GM18505 (cell line): ENCODE measurements around the gene EPB41.
"Not testable (repeated sequence)": the region's sequence is repeated elsewhere in the genome, so short reads cannot be mapped to it uniquely, and the experiment has no call there.

Experiments used
- ATAC-seq: cut with Tn5 transposase; IDR thresholded peaks from one replicate; pipeline ENCODE4 v1.9.1; 2021; ENCODE audit not compliant: unreplicated experiment
- POLR2A ChIP-seq: IDR thresholded peaks from 4 replicates; pipeline ENCODE4 v1.6.1; 2011; ENCODE audit warnings: borderline replicate concordance; ENCODE audit not compliant: insufficient read depth, insufficient read length; ENCODE audit errors: extremely low read depth

EPB41 gene

DNA sequence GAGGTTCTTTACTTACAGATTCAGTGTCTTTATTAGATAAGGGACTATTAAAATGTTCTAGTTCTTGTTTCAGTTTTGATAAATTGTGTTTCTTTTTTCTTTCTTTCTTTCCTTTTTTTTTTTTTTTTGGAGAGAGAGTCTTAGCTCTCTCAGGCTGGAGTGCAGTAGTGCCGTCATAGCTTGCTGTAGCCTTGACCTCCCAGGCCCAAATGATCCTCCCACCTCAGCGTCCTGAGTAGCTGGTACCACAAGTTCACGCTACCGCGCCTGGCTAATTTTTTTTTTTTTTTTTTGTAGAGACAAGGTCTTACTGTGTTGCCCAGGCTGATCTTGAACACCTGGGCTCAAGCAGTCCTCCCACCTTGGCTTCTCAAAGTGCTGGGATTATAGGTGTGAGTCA lies 132.8 kb downstream of the EPB41 start:
- TF ChIP-seq POLR2A = no peak
- no peak for ATAC-seq

DNA sequence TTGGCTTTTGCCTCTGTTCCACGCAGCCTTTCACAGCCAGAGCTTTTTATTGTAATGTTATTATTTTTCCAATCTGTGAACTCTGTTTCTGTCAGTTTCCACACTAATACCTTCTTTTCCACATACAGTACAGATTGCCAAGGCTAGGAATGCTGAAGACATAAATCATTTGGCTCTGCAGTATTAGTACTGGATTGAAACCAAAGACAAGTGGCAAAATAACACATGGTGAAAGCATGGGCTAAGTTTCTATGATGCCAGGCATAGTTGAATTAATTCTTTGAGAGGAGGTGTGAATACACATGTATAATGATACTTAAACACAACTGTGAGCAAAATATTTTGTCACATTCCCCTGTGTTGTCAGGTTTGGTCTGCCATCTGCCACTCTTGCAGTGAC lies 135.8 kb downstream of the EPB41 start:
- no peak for ATAC-seq
- no peak for TF ChIP-seq POLR2A

GRCh38 chr1:29052100-29052499 lies 137.7 kb downstream of the EPB41 start:
- no peak for TF ChIP-seq POLR2A

GRCh38 chr1:29052941-29053340 lies 138.6 kb downstream of the EPB41 start:
- TF ChIP-seq POLR2A = no peak
- ATAC-seq = no peak

More at GRCh38 chr1:29052100-29052499, 137.7 kb downstream of the EPB41 start:
- ATAC-seq = no peak

DNA sequence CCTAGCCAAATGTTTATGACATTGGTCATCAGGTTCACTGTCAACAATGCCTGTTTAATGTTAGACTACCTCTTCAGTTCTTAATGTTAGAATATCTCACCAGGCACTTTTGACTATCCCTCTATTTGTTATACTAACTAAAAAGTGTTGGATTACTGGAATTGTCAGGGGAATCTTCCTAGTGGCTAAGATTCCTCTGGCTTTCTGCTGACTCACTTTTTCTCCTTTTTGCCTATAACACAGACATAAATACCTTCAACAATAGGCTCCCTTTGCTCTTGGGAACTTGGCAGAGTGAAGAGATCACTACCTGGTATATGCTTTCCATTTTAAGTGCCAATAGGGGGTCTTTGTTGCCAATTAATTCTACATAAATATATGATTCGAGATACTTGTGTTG lies 140.8 kb downstream of the EPB41 start:
- TF ChIP-seq POLR2A = no peak
- no peak for ATAC-seq

DNA sequence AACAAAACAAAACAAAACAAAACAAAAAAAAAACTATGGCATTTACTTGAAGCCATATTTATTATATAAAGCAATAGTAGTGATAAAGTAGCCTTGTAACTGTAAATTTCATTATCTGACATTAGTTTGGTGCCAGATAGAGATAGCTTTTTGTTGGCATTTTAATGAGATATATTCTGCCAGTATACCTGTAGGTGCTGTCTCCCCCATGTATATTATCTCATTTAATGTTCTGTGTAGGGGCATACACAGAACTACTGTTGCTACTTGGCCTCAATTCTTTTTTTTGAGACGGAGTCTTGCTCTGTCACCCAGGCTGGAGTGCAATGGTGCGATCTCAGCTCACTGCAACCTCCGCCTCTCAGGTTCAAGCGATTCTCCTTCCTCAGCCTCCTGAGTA lies 141.9 kb downstream of the EPB41 start:
- ATAC-seq = no peak
- TF ChIP-seq POLR2A = no peak

DNA sequence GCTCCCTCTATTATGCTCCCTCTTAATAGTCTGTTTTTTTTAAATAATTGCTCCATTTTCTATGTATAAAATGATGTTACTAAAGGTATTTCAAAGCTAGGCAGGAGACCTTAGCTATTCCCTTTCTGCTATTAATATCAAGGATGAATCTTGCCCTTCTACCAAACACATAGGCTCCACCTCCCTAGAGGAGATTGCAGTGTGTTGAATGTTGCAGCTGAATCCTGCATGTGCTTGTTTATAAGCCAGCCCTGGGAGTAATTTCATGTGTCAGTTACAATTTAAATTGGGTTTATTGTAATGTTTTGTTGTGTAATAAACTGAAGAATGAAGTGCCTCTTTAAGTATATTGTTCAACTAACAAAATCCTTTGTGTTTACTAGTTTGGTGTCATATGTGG lies 143.3 kb downstream of the EPB41 start:
- no peak for TF ChIP-seq POLR2A
- ATAC-seq = no peak

- TF ChIP-seq POLR2A = no peak
- ATAC-seq = no peak
Observed at GRCh38 chr1:29062157-29062942, 148.0 kb downstream of the EPB41 start.

- no peak for ATAC-seq
- TF ChIP-seq POLR2A = no peak
Observed at GRCh38 chr1:29064064-29064463, 149.7 kb downstream of the EPB41 start.

- no peak for ATAC-seq
Observed at GRCh38 chr1:29077155-29077554, 162.8 kb downstream of the EPB41 start.

DNA sequence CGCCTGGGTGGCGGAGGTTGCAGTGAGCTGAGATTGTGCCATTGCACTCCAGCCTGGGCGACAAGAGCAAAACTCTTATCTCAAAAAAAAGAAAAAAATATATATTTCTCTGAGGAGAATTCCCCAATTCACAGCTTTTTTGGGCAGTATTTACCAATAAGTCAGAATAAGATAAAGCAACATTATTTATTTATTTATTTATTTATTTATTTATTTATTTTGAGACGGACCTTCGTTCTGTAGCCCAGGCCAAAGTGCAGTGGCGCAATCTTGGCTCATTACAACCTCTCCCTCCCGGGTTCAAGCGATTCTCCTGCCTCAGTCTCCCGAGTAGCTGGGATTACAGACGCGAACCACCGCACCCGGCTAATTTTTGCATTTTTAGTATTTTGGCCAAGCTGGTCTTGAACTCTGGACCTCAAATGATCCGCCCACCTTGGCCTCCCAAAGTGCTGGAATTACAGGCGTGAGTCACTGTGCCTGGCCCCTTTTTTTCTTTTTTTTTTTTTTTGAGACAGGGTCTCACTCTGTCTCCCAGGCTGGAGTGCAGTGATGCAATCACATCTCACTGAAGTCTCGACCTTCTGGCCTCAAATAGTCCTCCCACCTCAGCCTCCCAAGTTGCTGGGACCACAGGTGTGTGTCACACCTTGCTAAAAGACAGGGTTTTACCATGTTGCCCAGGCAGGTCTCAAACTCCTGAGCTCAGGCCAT lies 165.7 kb downstream of the EPB41 start:
- not testable (repeated sequence) for ATAC-seq

More at GRCh38 chr1:29077155-29077554, 162.8 kb downstream of the EPB41 start:
- no peak for TF ChIP-seq POLR2A

GRCh38 chr1:29081201-29081600 lies 166.8 kb downstream of the EPB41 start:
- no peak for ATAC-seq
- TF ChIP-seq POLR2A = no peak

GRCh38 chr1:29082519-29082918 lies 168.2 kb downstream of the EPB41 start:
- no peak for TF ChIP-seq POLR2A
- no peak for ATAC-seq
